Measurements from ENCODE around the gene RTN4RL2. TPM values are rescaled to one million over a fixed set of nuclear protein-coding genes. Genes with fewer than 3 reads are reported as not detected.

Gene RTN4RL2
- total and polyA plus RNA-seq, 8 donors = 0.75 to 8.1 (median 0.78) TPM; not detected in 3

- DNase-seq = no peak
- Histone ChIP-seq H3K27ac (no peak overlapping the region), H3K4me1 (peaks cover 31 to 53% (median 40%) of the 10 kb centered on the region in 4 donors), H3K36me3 (peaks cover 23 to 65% (median 54%) of the 10 kb centered on the region in 4 donors), H3K9me3 (no peaks in the 10 kb centered on the region), H3K27me3 (no peaks in the 10 kb centered on the region), H3K4me3 (no peak overlapping the region)
- TF ChIP-seq EP300 (IDR thresholded peaks at IDR 0.05) (no peak), POLR2A (IDR thresholded peaks at IDR 0.05) (no peak), POLR2AphosphoS5 (IDR thresholded peaks at IDR 0.05) (no peak), CTCF (IDR thresholded peaks at IDR 0.05) (no peak)
- intact Hi-C loops (cut with DNase I; ENCODE audit: low total_unique reads) = no loop called here
These were observed 38.5 kb upstream of the RTN4RL2 start for GRCh38 chr11:57421805-57422204.

GRCh38 chr11:57422669-57423068, 37.7 kb upstream of the RTN4RL2 start:
- 71 to 88% (median 77%) methylated on average over 4 of the region's 4 CpGs for WGBS, 5 donors
- Histone ChIP-seq H3K4me1 (peaks cover 40 to 53% (median 42%) of the 10 kb centered on the region in 4 donors), H3K27ac (peak overlapping the region in 1 of 5 donors; percentile 8)

GRCh38 chr11:57424137-57424791, 36.1 kb upstream of the RTN4RL2 start:
- 85 to 91% (median 89%) methylated on average over 7 to 9 of the region's 9 CpGs for WGBS, 5 donors
- Histone ChIP-seq H3K27me3 (no peaks in the 10 kb centered on the region), H3K27ac (peak overlapping the region; percentile 49 to 95 (median 92)), H3K36me3 (peaks cover 13 to 41% (median 31%) of the 10 kb centered on the region in 4 donors), H3K9me3 (no peaks in the 10 kb centered on the region), H3K4me1 (peaks cover 46 to 64% (median 49%) of the 10 kb centered on the region in 4 donors), H3K4me3 (peak overlapping the region in 2 of 4 donors; percentile 7 to 45)
- TF ChIP-seq EP300 (IDR thresholded peaks at IDR 0.05) = no peak
- TF ChIP-seq POLR2A (IDR thresholded peaks at IDR 0.05) = no peak
- TF ChIP-seq POLR2AphosphoS5 (IDR thresholded peaks at IDR 0.05) = no peak
- no peak for TF ChIP-seq CTCF (IDR thresholded peaks at IDR 0.05)
- intact Hi-C loops (cut with DNase I; ENCODE audit: low total_unique reads) = no loop called here
- no peak for DNase-seq

More at GRCh38 chr11:57422669-57423068, 37.7 kb upstream of the RTN4RL2 start:
- intact Hi-C loops (cut with DNase I; ENCODE audit: low total_unique reads) = no loop called here
- Histone ChIP-seq H3K27me3 (no peaks in the 10 kb centered on the region), H3K9me3 (no peaks in the 10 kb centered on the region), H3K4me3 (no peak overlapping the region), H3K36me3 (peaks cover 15 to 56% (median 45%) of the 10 kb centered on the region in 4 donors)
- TF ChIP-seq POLR2A (IDR thresholded peaks at IDR 0.05) (no peak), EP300 (IDR thresholded peaks at IDR 0.05) (no peak), POLR2AphosphoS5 (IDR thresholded peaks at IDR 0.05) (no peak), CTCF (IDR thresholded peaks at IDR 0.05) (no peak)
- DNase-seq = no peak

- Histone ChIP-seq H3K36me3 (peaks cover 12 to 33% (median 24%) of the 10 kb centered on the region in 4 donors), H3K9me3 (no peaks in the 10 kb centered on the region), H3K27me3 (no peaks in the 10 kb centered on the region), H3K4me1 (peaks cover 47 to 71% (median 52%) of the 10 kb centered on the region in 4 donors), H3K27ac (peak overlapping the region; percentile 84 to 95 (median 92)), H3K4me3 (peak overlapping the region; percentile 13 to 59 (median 50))
- peak; percentile 56 to 78 for DNase-seq
- TF ChIP-seq EP300 (IDR thresholded peaks at IDR 0.05) (no peak), POLR2A (IDR thresholded peaks at IDR 0.05) (no peak), CTCF (IDR thresholded peaks at IDR 0.05) (no peak), POLR2AphosphoS5 (IDR thresholded peaks at IDR 0.05) (peak; percentile 10 to 51 (median 45))
- intact Hi-C loops (cut with DNase I; ENCODE audit: low total_unique reads) = no loop called here
- 44 to 64% (median 56%) methylated on average over 15 of the region's 15 CpGs for WGBS, 5 donors
These were observed 35.4 kb upstream of the RTN4RL2 start for GRCh38 chr11:57424792-57425564.

Data from stomach (tissue), 9 donors.